Mammary epithelial cell (primary cell): Measurements from ENCODE around the gene CLEC11A.

ENCODE experiments used
- CTCF ChIP-seq, 2 donors: IDR thresholded peaks in 1 of 2; conservative IDR thresholded peaks in 1 of 2; 2 replicates each; pipeline ENCODE4 v1.5.1; 2011 to 2012; ENCODE audit warnings: inconsistent platforms in 2 of 2, low read length in 2 of 2, mild to moderate bottlenecking in 2 of 2, control low read depth in 1 of 2, low read depth in 1 of 2; ENCODE audit not compliant: insufficient read depth in 1 of 2; ENCODE audit errors: extremely low read depth in 1 of 2
- EZH2 ChIP-seq: IDR thresholded peaks from 2 replicates; pipeline ENCODE4 v1.6.1; 2012; ENCODE audit warnings: low read length, inconsistent platforms, borderline replicate concordance

- no peak for TF ChIP-seq CTCF (conservative IDR thresholded peaks at IDR 0.05 in 1 of 2, IDR thresholded peaks at IDR 0.05 in 1 of 2; ENCODE audit: extremely low read depth in 1 of 2, insufficient read depth in 1 of 2, low read depth in 1 of 2, low read length in 2 of 2)
- no peak for TF ChIP-seq EZH2
These were observed 36.7 kb downstream of the CLEC11A start for GRCh38 chr19:50759886-50760285.
